RWPE2 (cell line): Measurements from ENCODE around the gene DCAF6.

ENCODE experiments used
- ATAC-seq: fragments of 200-7000 bp; cut with Tn5 transposase; 3 replicates; pipeline ENCODE4 v1.9.1; 2021; ENCODE audit warnings: low read depth
- DNase-seq: peaks from one replicate; pipeline ENCODE4 v3.0.0-alpha.2; 2020; ENCODE audit warnings: low spot score
- H3K27ac ChIP-seq: fragments of 450-650 bp; 2 replicates; pipeline ENCODE4 v1.5.1; 2017; ENCODE audit warnings: mild to moderate bottlenecking; ENCODE audit not compliant: poor library complexity, severe bottlenecking
- H3K27me3 ChIP-seq: fragments of 250-450 bp; sonication (Bioruptor Pico); 2 replicates; pipeline ENCODE4 v1.5.1; 2021; ENCODE audit warnings: mild to moderate bottlenecking, moderate library complexity; ENCODE audit not compliant: insufficient read depth, poor library complexity, severe bottlenecking
- H3K36me3 ChIP-seq: fragments of 250-450 bp; sonication (Bioruptor Pico); 2 replicates; pipeline ENCODE4 v1.5.1; 2020; ENCODE audit warnings: low read depth, mild to moderate bottlenecking, moderate library complexity
- H3K4me1 ChIP-seq: fragments of 250-450 bp; sonication (Bioruptor Pico); 2 replicates; pipeline ENCODE4 v1.5.1; 2021; ENCODE audit warnings: mild to moderate bottlenecking, moderate library complexity; ENCODE audit not compliant: insufficient read depth, poor library complexity, severe bottlenecking
- H3K4me3 ChIP-seq: fragments of 250-450 bp; sonication (Bioruptor Pico); 2 replicates; pipeline ENCODE4 v1.5.1; 2021; ENCODE audit warnings: mild to moderate bottlenecking, moderate library complexity; ENCODE audit not compliant: severe bottlenecking
- H3K9me3 ChIP-seq: fragments of 250-450 bp; sonication (Bioruptor Pico); 2 replicates; pipeline ENCODE4 v1.5.1; 2021; ENCODE audit warnings: mild to moderate bottlenecking, moderate library complexity; ENCODE audit not compliant: severe bottlenecking
- TF ChIP-seq, protein P1 (sequence below): fragments of 450-650 bp; IDR thresholded peaks from one replicate; pipeline ENCODE4 v1.5.1; 2017; ENCODE audit warnings: mild to moderate bottlenecking, moderate library complexity; ENCODE audit not compliant: poor library complexity, severe bottlenecking

DCAF6 gene

DNA sequence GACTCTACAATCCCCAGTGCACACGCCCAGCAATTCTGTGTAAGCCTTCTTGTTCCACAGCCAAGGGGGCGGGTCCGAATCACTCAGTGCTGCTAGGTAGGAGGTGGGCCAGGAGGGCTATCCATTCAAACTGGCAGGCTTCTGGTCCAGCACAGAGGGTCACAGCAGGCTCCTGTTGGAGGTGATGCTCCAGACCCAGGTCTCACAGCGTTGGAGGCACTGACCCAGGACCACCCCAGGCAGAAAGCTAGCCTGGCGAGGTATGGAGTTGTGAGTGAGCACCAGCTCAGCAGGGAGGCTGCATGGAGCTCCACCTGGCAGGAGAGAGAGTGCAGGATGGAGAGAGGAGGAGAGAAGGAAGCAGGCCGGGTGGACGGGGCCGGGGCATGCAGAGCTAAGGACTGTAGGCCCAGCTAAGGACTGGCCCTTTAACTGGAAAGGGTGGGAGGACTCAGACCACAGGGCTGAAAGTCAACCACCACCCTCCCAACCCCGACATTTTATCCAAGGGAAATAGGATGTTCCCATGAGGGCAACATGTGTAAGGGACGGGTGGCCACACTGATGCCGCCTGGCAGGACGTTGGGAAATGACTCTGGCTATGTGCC, 161.5 kb downstream of the DCAF6 start:
- Histone ChIP-seq H3K27me3 (no peaks in the 10 kb centered on the region), H3K27ac (no peak overlapping the region), H3K36me3 (peaks cover 3% of the 10 kb centered on the region; the same call in 1 of the 2 replicates), H3K4me1 (no peaks in the 10 kb centered on the region), H3K9me3 (no peaks in the 10 kb centered on the region), H3K4me3 (no peak overlapping the region)
- no peak for DNase-seq
- TF ChIP-seq, protein P1, sequence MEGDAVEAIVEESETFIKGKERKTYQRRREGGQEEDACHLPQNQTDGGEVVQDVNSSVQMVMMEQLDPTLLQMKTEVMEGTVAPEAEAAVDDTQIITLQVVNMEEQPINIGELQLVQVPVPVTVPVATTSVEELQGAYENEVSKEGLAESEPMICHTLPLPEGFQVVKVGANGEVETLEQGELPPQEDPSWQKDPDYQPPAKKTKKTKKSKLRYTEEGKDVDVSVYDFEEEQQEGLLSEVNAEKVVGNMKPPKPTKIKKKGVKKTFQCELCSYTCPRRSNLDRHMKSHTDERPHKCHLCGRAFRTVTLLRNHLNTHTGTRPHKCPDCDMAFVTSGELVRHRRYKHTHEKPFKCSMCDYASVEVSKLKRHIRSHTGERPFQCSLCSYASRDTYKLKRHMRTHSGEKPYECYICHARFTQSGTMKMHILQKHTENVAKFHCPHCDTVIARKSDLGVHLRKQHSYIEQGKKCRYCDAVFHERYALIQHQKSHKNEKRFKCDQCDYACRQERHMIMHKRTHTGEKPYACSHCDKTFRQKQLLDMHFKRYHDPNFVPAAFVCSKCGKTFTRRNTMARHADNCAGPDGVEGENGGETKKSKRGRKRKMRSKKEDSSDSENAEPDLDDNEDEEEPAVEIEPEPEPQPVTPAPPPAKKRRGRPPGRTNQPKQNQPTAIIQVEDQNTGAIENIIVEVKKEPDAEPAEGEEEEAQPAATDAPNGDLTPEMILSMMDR = no peak
- no peak for ATAC-seq

- ATAC-seq = no peak
- Histone ChIP-seq H3K4me1 (no peaks in the 10 kb centered on the region), H3K4me3 (no peak overlapping the region), H3K36me3 (peaks cover 3% of the 10 kb centered on the region; the same call in 1 of the 2 replicates), H3K9me3 (no peaks in the 10 kb centered on the region), H3K27me3 (no peaks in the 10 kb centered on the region), H3K27ac (no peak overlapping the region)
- no peak for DNase-seq
- TF ChIP-seq, protein P1 = no peak
Observed at GRCh38 chr1:168098534-168099320, 162.2 kb downstream of the DCAF6 start.

DNA sequence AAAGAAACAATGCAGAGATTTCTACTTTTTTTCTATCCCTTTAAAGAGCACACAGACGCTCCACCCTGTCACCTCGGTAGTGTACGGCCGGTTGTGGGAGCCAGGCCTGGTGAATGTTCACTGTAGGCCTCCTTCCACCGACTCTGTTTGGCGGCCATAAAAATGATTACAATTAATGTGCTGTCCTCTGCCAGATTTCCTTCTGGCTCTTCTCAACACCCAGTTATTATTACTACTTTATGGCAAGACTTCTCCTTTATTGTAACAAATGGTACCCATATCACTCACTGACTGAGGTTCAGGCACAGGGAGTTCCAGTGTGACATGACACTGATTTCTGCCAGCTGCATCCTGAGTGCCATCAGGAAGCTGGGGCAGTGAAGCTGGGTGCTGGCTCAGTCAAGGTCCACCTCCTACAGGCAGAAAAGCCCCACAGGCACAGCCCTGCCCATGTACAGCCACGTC, 162.9 kb downstream of the DCAF6 start:
- H3K27ac ChIP-seq = no peak overlapping the region
- no peaks in the 10 kb centered on the region for H3K27me3 ChIP-seq
- H3K4me1 ChIP-seq = no peaks in the 10 kb centered on the region
- DNase-seq (no peak), ATAC-seq (no peak)
- H3K36me3 ChIP-seq = peaks cover 3% of the 10 kb centered on the region; the same call in 1 of the 2 replicates
- TF ChIP-seq, protein P1 = no peak
- H3K4me3 ChIP-seq = no peak overlapping the region
- no peaks in the 10 kb centered on the region for H3K9me3 ChIP-seq

GRCh38 chr1:168100315-168101002, 164.0 kb downstream of the DCAF6 start:
- no peak for DNase-seq
- peaks cover 3% of the 10 kb centered on the region; the same call in 1 of the 2 replicates for H3K36me3 ChIP-seq
- H3K9me3 ChIP-seq = no peaks in the 10 kb centered on the region
- no peaks in the 10 kb centered on the region for H3K4me1 ChIP-seq
- ATAC-seq = no peak
- TF ChIP-seq, protein P1 = no peak
- no peak overlapping the region for H3K27ac ChIP-seq
- H3K27me3 ChIP-seq = no peaks in the 10 kb centered on the region
- H3K4me3 ChIP-seq = no peak overlapping the region
